Sigmoid colon (tissue), 7 donors: ENCODE results near the gene ZBTB2. TPM values are rescaled to one million over a fixed set of nuclear protein-coding genes. Genes with fewer than 3 reads are reported as not detected.

Experiments
- DNase-seq: peaks from one replicate; pipeline ENCODE4 v3.0.0-alpha.2; 2019
- H3K27ac ChIP-seq, 4 donors: fragments of 200-600 bp; sonication (generic); one replicate each; pipeline ENCODE4 v1.5.1; 2016 to 2019; ENCODE audit warnings: mild to moderate bottlenecking in 1 of 4
- H3K27me3 ChIP-seq, 3 donors: fragments of 200-600 bp; sonication (generic); one replicate each; pipeline ENCODE4 v1.5.1; 2019; ENCODE audit warnings: mild to moderate bottlenecking in 1 of 3
- H3K36me3 ChIP-seq, 4 donors: fragments of 200-600 bp; sonication (generic); one replicate each; pipeline ENCODE4 v1.5.1; 2016 to 2019
- H3K4me1 ChIP-seq, 4 donors: fragments of 200-600 bp; sonication (generic); one replicate each; pipeline ENCODE4 v1.5.1; 2017 to 2019
- H3K4me3 ChIP-seq, 4 donors: fragments of 200-600 bp; sonication (generic); one replicate each; pipeline ENCODE4 v1.5.1; 2017 to 2019; ENCODE audit warnings: mild to moderate bottlenecking in 2 of 4, moderate library complexity in 1 of 4
- H3K9me3 ChIP-seq, 4 donors: fragments of 200-600 bp in 3 of 4; sonication (generic) in 3 of 4; one replicate each; pipeline versions ENCODE4 v1.5.1 to v1.6.1; 2013 to 2019
- CTCF ChIP-seq, 4 experiments: fragments of 450-650 bp in 3 of 4; fragments of 200-600 bp in 1 of 4; IDR thresholded peaks; one replicate each; pipeline ENCODE4 v1.5.1; 2016 to 2019; ENCODE audit warnings: antibody characterized with exemption in 4 of 4, mild to moderate bottlenecking in 3 of 4, moderate library complexity in 2 of 4
- EP300 ChIP-seq, 4 donors: sonication (generic); formaldehyde crosslinking; IDR thresholded peaks; one replicate each; pipeline ENCODE4 v1.6.1; 2017; ENCODE audit warnings: antibody characterized with exemption in 4 of 4
- POLR2A ChIP-seq, 2 donors: fragments of 450-650 bp; IDR thresholded peaks; one replicate each; pipeline ENCODE4 v1.6.1; 2016; ENCODE audit warnings: antibody characterized with exemption in 2 of 2, mild to moderate bottlenecking in 2 of 2, moderate library complexity in 2 of 2
- POLR2AphosphoS5 ChIP-seq, 4 donors: sonication (generic); formaldehyde crosslinking; IDR thresholded peaks; one replicate each; pipeline ENCODE4 v1.6.1; 2017; ENCODE audit warnings: antibody characterized with exemption in 4 of 4
- WGBS, 2 donors: extraction: QIAGEN DNeasy Blood & Tissue Kit; methylation state at CpG; one replicate each; pipeline ENCODE4 v1.1.7; 2013; 5-methylcytosine and 5-hydroxymethylcytosine counted together
- intact Hi-C: fragments of 100-400 bp; cut with DNase I; formaldehyde crosslinking; loops from one replicate; pipeline ENCODE4 v1.15.1; 2023
- polyA plus RNA-seq, 3 donors: library from polyadenylated mRNA; stranded (reverse); fragments of 200-250 nt; gene quantifications; one replicate each; pipeline ENCODE4 v1.2.3, GENCODE V29; 2013
- total RNA-seq, 4 donors: library from RNA; depleted of rRNA; stranded (reverse); fragments of >200 nt; gene quantifications; one replicate each; pipeline ENCODE4 v1.1.0, GENCODE V29; 2016
- donor health status: healthy with polysubstance abuse.
- donor health status: Bipolar disorder and iron deficiency.
- donor health status: healthy.

ZBTB2 gene
- total and polyA plus RNA-seq, 7 donors = 5.8 to 11.5 (median 8.6) TPM

GRCh38 chr6:151399679-151400078, 8.3 kb upstream of the ZBTB2 start:
- intact Hi-C loops = loop anchor here (10.0 kb wide), 1 partner anchor 75 kb away; no protein-coding TSS in a partner anchor
- H3K9me3 ChIP-seq = no peaks in the 10 kb centered on the region
- no peak overlapping the region for H3K4me3 ChIP-seq
- H3K27ac ChIP-seq = no peak overlapping the region
- H3K27me3 ChIP-seq = no peaks in the 10 kb centered on the region
- TF ChIP-seq CTCF (IDR thresholded peaks at IDR 0.05) = no peak
- no peak for TF ChIP-seq POLR2A (IDR thresholded peaks at IDR 0.05)
- no peak for DNase-seq
- H3K36me3 ChIP-seq = peaks cover 0 to 12% (median 0%) of the 10 kb centered on the region in 4 donors
- 70 to 74% methylated on average over 3 of the region's 3 CpGs for WGBS, 2 donors
- peaks cover 0 to 15% (median 13%) of the 10 kb centered on the region in 4 donors for H3K4me1 ChIP-seq

- H3K4me3 ChIP-seq = no peak overlapping the region
- 66 to 68% methylated on average over 4 of the region's 4 CpGs for WGBS, 2 donors
- no peaks in the 10 kb centered on the region for H3K36me3 ChIP-seq
- peaks cover 0 to 52% (median 35%) of the 10 kb centered on the region in 4 donors for H3K4me1 ChIP-seq
- intact Hi-C loops = loop anchor here (5.0 kb wide), 1 partner anchor 151 kb away; no protein-coding TSS in a partner anchor
- no peaks in the 10 kb centered on the region for H3K27me3 ChIP-seq
- H3K27ac ChIP-seq = peak overlapping the region in 2 of 4 donors; percentile 100
- no peak for TF ChIP-seq CTCF (IDR thresholded peaks at IDR 0.05)
- no peak for TF ChIP-seq POLR2A (IDR thresholded peaks at IDR 0.05)
- TF ChIP-seq POLR2AphosphoS5 (IDR thresholded peaks at IDR 0.05) = no peak
- TF ChIP-seq EP300 (IDR thresholded peaks at IDR 0.05) = no peak
- no peaks in the 10 kb centered on the region for H3K9me3 ChIP-seq
- DNase-seq = no peak
Observed at GRCh38 chr6:151393410-151393809, 2.1 kb upstream of the ZBTB2 start.

GRCh38 chr6:151392427-151392826, 1.1 kb upstream of the ZBTB2 start:
- 2 to 3% methylated on average over 3 of the region's 3 CpGs for WGBS, 2 donors
- no peaks in the 10 kb centered on the region for H3K9me3 ChIP-seq
- no peaks in the 10 kb centered on the region for H3K27me3 ChIP-seq
- DNase-seq = no peak
- intact Hi-C loops = loop anchor here (5.0 kb wide), 1 partner anchor 150 kb away; no protein-coding TSS in a partner anchor
- H3K27ac ChIP-seq = peak overlapping the region; percentile 95 to 100 (median 100)
- H3K4me1 ChIP-seq = peaks cover 0 to 52% (median 37%) of the 10 kb centered on the region in 4 donors
- TF ChIP-seq POLR2A (IDR thresholded peaks at IDR 0.05) (no peak), POLR2AphosphoS5 (IDR thresholded peaks at IDR 0.05) (no peak), EP300 (IDR thresholded peaks at IDR 0.05) (no peak), CTCF (IDR thresholded peaks at IDR 0.05) (no peak)
- H3K4me3 ChIP-seq = peak overlapping the region; percentile 89 to 99 (median 95)
- H3K36me3 ChIP-seq = no peaks in the 10 kb centered on the region

- peak overlapping the region; percentile 95 to 100 (median 100) for H3K27ac ChIP-seq
- peaks cover 0 to 49% (median 35%) of the 10 kb centered on the region in 4 donors for H3K4me1 ChIP-seq
- 1% methylated on average over 78 of the region's 78 CpGs for WGBS, 2 donors
- H3K4me3 ChIP-seq = peak overlapping the region; percentile 89 to 99 (median 95)
- H3K27me3 ChIP-seq = no peaks in the 10 kb centered on the region
- TF ChIP-seq CTCF (IDR thresholded peaks at IDR 0.05) = no peak
- TF ChIP-seq POLR2AphosphoS5 (IDR thresholded peaks at IDR 0.05) = no peak
- no peak for TF ChIP-seq EP300 (IDR thresholded peaks at IDR 0.05)
- no peak for TF ChIP-seq POLR2A (IDR thresholded peaks at IDR 0.05)
- DNase-seq = peak; percentile 90
- intact Hi-C loops = loop anchor here (1.0 to 5.0 kb wide), 2 partner anchors 61 to 149 kb away; partner anchors contain the start of gene RMND1
- no peaks in the 10 kb centered on the region for H3K36me3 ChIP-seq
- H3K9me3 ChIP-seq = no peaks in the 10 kb centered on the region
Observed at GRCh38 chr6:151390851-151391470, 398 bp downstream of the ZBTB2 start.
